ENCODE results near the gene COL4A5.

Gene COL4A5

GRCh38 chrX:108485960-108486359, 46.3 kb downstream of the COL4A5 start:
- no peak overlapping the region for H3K4me3 ChIP-seq (replicated peaks; ENCODE audit: low read depth, low read length)
- no peak for TF ChIP-seq CTCF (IDR thresholded peaks at IDR 0.05; ENCODE audit: low read depth, low read length, missing control alignments)
- no peak for DNase-seq (ENCODE audit: extremely low read depth, low read depth)

GRCh38 chrX:108494406-108495090, 54.9 kb downstream of the COL4A5 start:
- DNase-seq (ENCODE audit: extremely low read depth, low read depth): no peak
- no peak overlapping the region for H3K4me3 ChIP-seq (replicated peaks; ENCODE audit: low read depth, low read length)
- no peak for TF ChIP-seq CTCF (IDR thresholded peaks at IDR 0.05; ENCODE audit: low read depth, low read length, missing control alignments)

GRCh38 chrX:108511721-108512120, 72.1 kb downstream of the COL4A5 start:
- no peak for DNase-seq (ENCODE audit: extremely low read depth, low read depth)
- no peak overlapping the region for H3K4me3 ChIP-seq (replicated peaks; ENCODE audit: low read depth, low read length)
- TF ChIP-seq CTCF (IDR thresholded peaks at IDR 0.05; ENCODE audit: low read depth, low read length, missing control alignments): no peak

- H3K4me3 ChIP-seq (replicated peaks; ENCODE audit: low read depth, low read length): no peak overlapping the region
- DNase-seq (ENCODE audit: extremely low read depth, low read depth): no peak
- no peak for TF ChIP-seq CTCF (IDR thresholded peaks at IDR 0.05; ENCODE audit: low read depth, low read length, missing control alignments)
Measured at GRCh38 chrX:108516184-108516583, 76.5 kb downstream of the COL4A5 start.

GRCh38 chrX:108527724-108528123, 88.1 kb downstream of the COL4A5 start:
- no peak for DNase-seq (ENCODE audit: extremely low read depth, low read depth)
- no peak for TF ChIP-seq CTCF (IDR thresholded peaks at IDR 0.05; ENCODE audit: low read depth, low read length, missing control alignments)
- H3K4me3 ChIP-seq (replicated peaks; ENCODE audit: low read depth, low read length): no peak overlapping the region

- DNase-seq (ENCODE audit: extremely low read depth, low read depth): no peak
- H3K4me3 ChIP-seq (replicated peaks; ENCODE audit: low read depth, low read length): no peak overlapping the region
- peak; percentile 32 for TF ChIP-seq CTCF (IDR thresholded peaks at IDR 0.05; ENCODE audit: low read depth, low read length, missing control alignments)
Measured at GRCh38 chrX:108537005-108537404, 97.4 kb downstream of the COL4A5 start.

GRCh38 chrX:108541286-108541685, 101.6 kb downstream of the COL4A5 start:
- no peak for DNase-seq (ENCODE audit: extremely low read depth, low read depth)
- no peak overlapping the region for H3K4me3 ChIP-seq (replicated peaks; ENCODE audit: low read depth, low read length)
- no peak for TF ChIP-seq CTCF (IDR thresholded peaks at IDR 0.05; ENCODE audit: low read depth, low read length, missing control alignments)
